Neutrophil (primary cell): ENCODE data around the gene FGF14.

Experiments
- H3K27ac ChIP-seq: fragments of 200-600 bp; sonication (generic); 2 replicates; pipeline ENCODE4 v1.5.1; 2016; ENCODE audit warnings: mild to moderate bottlenecking, moderate library complexity
- H3K27me3 ChIP-seq: fragments of 200-600 bp; sonication (generic); 2 replicates; pipeline ENCODE4 v1.6.0; 2016; ENCODE audit warnings: mild to moderate bottlenecking
- H3K36me3 ChIP-seq: fragments of 200-600 bp; sonication (generic); 2 replicates; pipeline ENCODE4 v1.5.1; 2017
- H3K4me1 ChIP-seq, 2 experiments: fragments of 200-600 bp in 1 of 2; sonication (generic) in 1 of 2; 1 replicate in 1 of 2; 2 replicates in 1 of 2; pipeline versions ENCODE4 v1.5.1 to v1.6.1; 2013 to 2016; ENCODE audit warnings: low read depth in 1 of 2, low read length in 1 of 2, mild to moderate bottlenecking in 1 of 2, moderate library complexity in 1 of 2; ENCODE audit not compliant: control insufficient read depth in 1 of 2, insufficient read depth in 1 of 2
- H3K4me3 ChIP-seq, 2 experiments: fragments of 200-600 bp in 1 of 2; sonication (generic) in 1 of 2; 1 replicate in 1 of 2; 2 replicates in 1 of 2; pipeline ENCODE4 v1.5.1; 2013 to 2016; ENCODE audit warnings: low read depth in 1 of 2, low read length in 1 of 2, mild to moderate bottlenecking in 1 of 2, moderate library complexity in 1 of 2
- H3K9me3 ChIP-seq: fragments of 200-600 bp; sonication (generic); 2 replicates; pipeline ENCODE4 v1.5.1; 2016
- CTCF ChIP-seq: fragments of 200-600 bp; sonication (generic); IDR thresholded peaks from 2 replicates; pipeline ENCODE4 v1.5.1; 2016; ENCODE audit warnings: antibody characterized with exemption

Gene FGF14

GRCh38 chr13:102380012-102380411 is 21.8 kb downstream of the FGF14 start:
- H3K36me3 ChIP-seq = no peaks in the 10 kb centered on the region
- H3K4me3 ChIP-seq = no peak overlapping the region
- H3K9me3 ChIP-seq = no peaks in the 10 kb centered on the region
- no peak overlapping the region for H3K27ac ChIP-seq
- no peak for TF ChIP-seq CTCF
- no peaks in the 10 kb centered on the region for H3K27me3 ChIP-seq
- no peaks in the 10 kb centered on the region for H3K4me1 ChIP-seq

GRCh38 chr13:102376318-102376717 is 25.5 kb downstream of the FGF14 start:
- H3K9me3 ChIP-seq = no peaks in the 10 kb centered on the region
- H3K27me3 ChIP-seq = no peaks in the 10 kb centered on the region
- H3K27ac ChIP-seq = no peak overlapping the region
- no peaks in the 10 kb centered on the region for H3K36me3 ChIP-seq
- H3K4me3 ChIP-seq = no peak overlapping the region
- no peaks in the 10 kb centered on the region for H3K4me1 ChIP-seq
- no peak for TF ChIP-seq CTCF

GRCh38 chr13:102374726-102375125 is 27.1 kb downstream of the FGF14 start:
- Histone ChIP-seq H3K4me1 (no peaks in the 10 kb centered on the region), H3K4me3 (no peak overlapping the region), H3K9me3 (no peaks in the 10 kb centered on the region), H3K27ac (no peak overlapping the region), H3K36me3 (no peaks in the 10 kb centered on the region), H3K27me3 (no peaks in the 10 kb centered on the region)
- TF ChIP-seq CTCF = no peak

- H3K27me3 ChIP-seq = no peaks in the 10 kb centered on the region
- no peak overlapping the region for H3K27ac ChIP-seq
- no peak overlapping the region for H3K4me3 ChIP-seq
- H3K4me1 ChIP-seq = no peaks in the 10 kb centered on the region
- H3K9me3 ChIP-seq = no peaks in the 10 kb centered on the region
- TF ChIP-seq CTCF = no peak
- no peaks in the 10 kb centered on the region for H3K36me3 ChIP-seq
These were observed 27.6 kb downstream of the FGF14 start for GRCh38 chr13:102374233-102374632.

GRCh38 chr13:102373221-102373620 is 28.6 kb downstream of the FGF14 start:
- TF ChIP-seq CTCF = no peak
- H3K9me3 ChIP-seq = no peaks in the 10 kb centered on the region
- H3K4me1 ChIP-seq = no peaks in the 10 kb centered on the region
- H3K27ac ChIP-seq = no peak overlapping the region
- no peak overlapping the region for H3K4me3 ChIP-seq
- H3K36me3 ChIP-seq = no peaks in the 10 kb centered on the region
- H3K27me3 ChIP-seq = no peaks in the 10 kb centered on the region

- Histone ChIP-seq H3K4me3 (no peak overlapping the region), H3K27me3 (no peaks in the 10 kb centered on the region), H3K4me1 (no peaks in the 10 kb centered on the region), H3K36me3 (no peaks in the 10 kb centered on the region), H3K27ac (no peak overlapping the region), H3K9me3 (no peaks in the 10 kb centered on the region)
- TF ChIP-seq CTCF = no peak
These were observed 32.5 kb downstream of the FGF14 start for GRCh38 chr13:102369302-102369701.
